ENCODE measurements around the gene ALPL.
A peak's percentile ranks its signal among the peaks of the same experiment; 100 is the strongest.

GRCh38 chr1:21586846-21587601 is 77.8 kb downstream of the ALPL start:
- TF ChIP-seq POLR2A (IDR thresholded peaks at IDR 0.05) (no peak), POLR2AphosphoS5 (IDR thresholded peaks at IDR 0.05) (peak in 1 of 3 donors; percentile 42), CTCF (IDR thresholded peaks at IDR 0.05 in 8 of 11, conservative IDR thresholded peaks at IDR 0.05 in 3 of 11) (no peak)
